ENCODE results near the gene RGS10.
"Not testable (repeated sequence)": the region's sequence is repeated elsewhere in the genome, so short reads cannot be mapped to it uniquely, and the experiment has no call there.

RGS10 gene

GRCh38 chr10:119473771-119474170 lies 68.7 kb downstream of the RGS10 start:
- DNase-seq = no peak

- no peak for DNase-seq
Observed at GRCh38 chr10:119470920-119471702, 71.4 kb downstream of the RGS10 start.

- no peak for DNase-seq
Observed at GRCh38 chr10:119469846-119470245, 72.7 kb downstream of the RGS10 start.

- DNase-seq = no peak
Observed at GRCh38 chr10:119469325-119469707, 73.2 kb downstream of the RGS10 start.

- no peak for DNase-seq
Observed at GRCh38 chr10:119468542-119469324, 73.8 kb downstream of the RGS10 start.

- no peak for DNase-seq
Observed at GRCh38 chr10:119466655-119467054, 75.9 kb downstream of the RGS10 start.

- DNase-seq = no peak
Observed at GRCh38 chr10:119466076-119466475, 76.4 kb downstream of the RGS10 start.

GRCh38 chr10:119465085-119465484 lies 77.4 kb downstream of the RGS10 start:
- DNase-seq = no peak

GRCh38 chr10:119463195-119463594 lies 79.3 kb downstream of the RGS10 start:
- DNase-seq = not testable (repeated sequence)

GRCh38 chr10:119462773-119463172 lies 79.7 kb downstream of the RGS10 start:
- DNase-seq = no peak

- no peak for DNase-seq
Observed at GRCh38 chr10:119461923-119462322, 80.6 kb downstream of the RGS10 start.

GRCh38 chr10:119461380-119461779 lies 81.1 kb downstream of the RGS10 start:
- no peak for DNase-seq

- no peak for DNase-seq
Observed at GRCh38 chr10:119460369-119461195, 81.9 kb downstream of the RGS10 start.

- DNase-seq = no peak
Observed at GRCh38 chr10:119459681-119460340, 82.7 kb downstream of the RGS10 start.

- DNase-seq = no peak
Observed at GRCh38 chr10:119457966-119458766, 84.4 kb downstream of the RGS10 start.

GRCh38 chr10:119456435-119456810 lies 86.1 kb downstream of the RGS10 start:
- no peak for DNase-seq

- DNase-seq = no peak
Observed at GRCh38 chr10:119455609-119456434, 86.7 kb downstream of the RGS10 start.

GRCh38 chr10:119454990-119455389 lies 87.5 kb downstream of the RGS10 start:
- no peak for DNase-seq

- no peak for DNase-seq
Observed at GRCh38 chr10:119454316-119454715, 88.2 kb downstream of the RGS10 start.

- no peak for DNase-seq
Observed at GRCh38 chr10:119453313-119453712, 89.2 kb downstream of the RGS10 start.
